Fibroblast of skin of abdomen (primary cell): ENCODE measurements around the gene SNRPF.

ENCODE experiments used
- DNase-seq: peaks from one replicate; pipeline ENCODE4 v3.0.0-alpha.2; 2013

The SNRPF gene

GRCh38 chr12:95859947-95860850 lies 1.4 kb downstream of the SNRPF start:
- DNase-seq, result no peak

GRCh38 chr12:95862038-95862437 lies 3.3 kb downstream of the SNRPF start:
- no peak for DNase-seq

GRCh38 chr12:95863337-95863736 lies 4.6 kb downstream of the SNRPF start:
- DNase-seq, result no peak

- no peak for DNase-seq
These were observed 12.1 kb downstream of the SNRPF start for GRCh38 chr12:95870897-95871296.

GRCh38 chr12:95874452-95874851 lies 15.7 kb downstream of the SNRPF start:
- no peak for DNase-seq

GRCh38 chr12:95877622-95878021 lies 18.9 kb downstream of the SNRPF start:
- DNase-seq, result peak; percentile 10

GRCh38 chr12:95880895-95881294 lies 22.1 kb downstream of the SNRPF start:
- DNase-seq, result no peak

GRCh38 chr12:95881331-95881955 lies 22.7 kb downstream of the SNRPF start:
- peak; percentile 67 for DNase-seq

GRCh38 chr12:95882080-95882479 lies 23.3 kb downstream of the SNRPF start:
- peak; percentile 42 for DNase-seq

- no peak for DNase-seq
These were observed 24.1 kb downstream of the SNRPF start for GRCh38 chr12:95882873-95883272.

- DNase-seq, result no peak
These were observed 26.2 kb downstream of the SNRPF start for GRCh38 chr12:95884998-95885397.

GRCh38 chr12:95887311-95887710 lies 28.6 kb downstream of the SNRPF start:
- DNase-seq, result no peak

- DNase-seq, result no peak
These were observed 32.2 kb downstream of the SNRPF start for GRCh38 chr12:95890958-95891357.

- DNase-seq, result no peak
These were observed 38.1 kb downstream of the SNRPF start for GRCh38 chr12:95896846-95897245.

GRCh38 chr12:95898081-95898480 lies 39.3 kb downstream of the SNRPF start:
- DNase-seq, result no peak

GRCh38 chr12:95908573-95908972 lies 49.8 kb downstream of the SNRPF start:
- peak; percentile 60 for DNase-seq

GRCh38 chr12:95909871-95910270 lies 51.1 kb downstream of the SNRPF start:
- no peak for DNase-seq
